GM20000 (cell line): Measurements from ENCODE around the gene DRC3.

Experiments
- DNase-seq: peaks from one replicate; pipeline ENCODE4 v3.0.0; 2012; ENCODE audit warnings: low spot score
- TF ChIP-seq, protein P1 (sequence below): IDR thresholded peaks from 2 replicates; pipeline ENCODE4 v1.5.1; 2012; ENCODE audit warnings: mild to moderate bottlenecking, control low read depth; ENCODE audit errors: extremely low read depth, missing control alignments

DRC3 gene

DNA sequence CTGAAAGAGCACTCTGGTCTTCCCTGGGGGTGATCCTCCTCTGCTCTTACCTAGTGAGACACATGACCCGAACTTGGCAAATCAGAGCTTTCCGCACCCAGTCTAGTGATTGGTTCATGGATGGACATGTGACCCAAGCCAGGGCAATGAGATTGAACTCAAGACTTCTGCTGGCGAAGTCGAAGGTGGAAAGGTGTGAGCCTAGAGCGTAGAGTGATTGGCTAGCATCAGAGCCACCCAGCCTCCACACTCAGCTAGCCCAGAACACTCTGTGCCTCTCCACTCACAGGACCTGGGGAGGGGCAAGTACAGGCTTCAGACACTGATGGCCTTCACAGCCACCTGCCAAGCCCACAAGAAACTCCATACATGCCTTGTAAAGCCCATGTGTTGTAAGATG, 48.7 kb downstream of the DRC3 start:
- TF ChIP-seq, protein P1, sequence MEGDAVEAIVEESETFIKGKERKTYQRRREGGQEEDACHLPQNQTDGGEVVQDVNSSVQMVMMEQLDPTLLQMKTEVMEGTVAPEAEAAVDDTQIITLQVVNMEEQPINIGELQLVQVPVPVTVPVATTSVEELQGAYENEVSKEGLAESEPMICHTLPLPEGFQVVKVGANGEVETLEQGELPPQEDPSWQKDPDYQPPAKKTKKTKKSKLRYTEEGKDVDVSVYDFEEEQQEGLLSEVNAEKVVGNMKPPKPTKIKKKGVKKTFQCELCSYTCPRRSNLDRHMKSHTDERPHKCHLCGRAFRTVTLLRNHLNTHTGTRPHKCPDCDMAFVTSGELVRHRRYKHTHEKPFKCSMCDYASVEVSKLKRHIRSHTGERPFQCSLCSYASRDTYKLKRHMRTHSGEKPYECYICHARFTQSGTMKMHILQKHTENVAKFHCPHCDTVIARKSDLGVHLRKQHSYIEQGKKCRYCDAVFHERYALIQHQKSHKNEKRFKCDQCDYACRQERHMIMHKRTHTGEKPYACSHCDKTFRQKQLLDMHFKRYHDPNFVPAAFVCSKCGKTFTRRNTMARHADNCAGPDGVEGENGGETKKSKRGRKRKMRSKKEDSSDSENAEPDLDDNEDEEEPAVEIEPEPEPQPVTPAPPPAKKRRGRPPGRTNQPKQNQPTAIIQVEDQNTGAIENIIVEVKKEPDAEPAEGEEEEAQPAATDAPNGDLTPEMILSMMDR: no peak
- DNase-seq: no peak

DNA sequence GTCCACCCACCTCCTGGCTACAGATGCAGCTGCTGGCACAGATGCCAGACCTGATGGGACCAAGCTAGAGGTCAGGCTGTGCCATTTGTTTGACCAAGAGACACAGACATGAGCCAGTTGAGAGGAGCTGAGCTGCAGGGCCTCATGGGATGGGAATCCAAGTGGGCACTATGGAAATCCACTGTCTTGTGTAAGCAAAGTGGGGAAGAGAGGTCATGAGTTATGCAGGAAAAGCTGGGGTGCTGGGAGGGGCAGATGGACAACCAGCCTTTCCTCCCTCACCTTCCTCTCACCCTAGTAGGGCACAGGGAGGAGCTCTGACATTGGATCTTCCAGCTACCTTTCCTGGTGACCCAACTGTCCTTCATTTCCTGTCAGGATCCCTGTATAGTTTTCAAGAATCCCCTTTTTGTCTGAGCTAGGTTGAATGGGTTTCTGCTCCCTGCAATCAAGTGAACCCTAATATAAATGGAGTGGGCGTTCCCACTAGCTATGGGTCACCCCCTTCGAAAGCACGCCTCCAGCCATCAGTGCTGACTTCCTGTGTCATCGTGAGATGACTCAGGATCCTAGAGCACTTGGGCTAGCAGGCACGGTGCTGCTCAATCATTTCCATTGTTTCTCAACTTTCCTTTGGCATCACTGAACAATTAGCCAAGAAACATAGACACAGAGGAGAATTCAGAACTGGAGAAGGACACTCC, 52.7 kb downstream of the DRC3 start:
- TF ChIP-seq, protein P1: no peak
- DNase-seq: peak; percentile 74

DNA sequence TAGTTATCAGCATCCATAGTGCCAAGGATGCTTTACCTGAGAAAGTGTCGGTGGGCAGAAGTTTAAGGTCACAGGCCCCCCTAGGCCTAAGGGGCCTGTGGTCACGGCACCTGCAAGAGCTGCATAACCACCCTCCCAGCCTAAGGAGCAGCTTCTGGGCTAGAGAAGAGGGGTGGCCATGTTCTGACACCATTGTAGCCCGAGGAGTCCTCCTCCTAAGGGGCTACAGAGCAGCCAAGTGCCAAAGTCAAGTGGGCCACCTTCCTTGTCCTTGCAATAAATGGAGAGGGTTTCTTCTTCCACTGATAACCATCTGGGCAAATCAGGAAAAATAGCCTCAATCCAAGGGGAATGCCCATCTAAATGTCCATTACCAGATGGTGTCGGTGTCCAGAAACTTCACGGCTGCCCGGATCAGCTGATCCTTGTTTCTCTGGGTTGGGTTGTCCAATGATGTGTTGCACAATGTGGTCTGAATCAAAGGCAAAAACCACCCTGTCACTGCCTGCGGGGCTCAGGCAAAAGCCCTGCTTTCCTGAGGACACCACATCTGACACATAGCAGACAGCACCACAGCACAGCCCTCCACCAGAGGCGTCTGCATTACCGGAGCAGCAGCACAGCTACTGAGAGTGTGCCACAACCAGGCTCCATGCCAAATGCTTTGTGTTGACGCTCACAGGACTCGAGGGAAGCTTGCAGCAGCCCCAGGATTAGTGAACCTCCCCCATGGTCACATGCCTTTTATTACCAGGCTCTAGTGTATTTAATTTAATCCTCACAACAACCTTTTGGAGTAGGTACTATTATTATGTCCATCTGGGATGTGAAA, 53.5 kb downstream of the DRC3 start:
- TF ChIP-seq, protein P1: no peak
- DNase-seq: no peak

DNA sequence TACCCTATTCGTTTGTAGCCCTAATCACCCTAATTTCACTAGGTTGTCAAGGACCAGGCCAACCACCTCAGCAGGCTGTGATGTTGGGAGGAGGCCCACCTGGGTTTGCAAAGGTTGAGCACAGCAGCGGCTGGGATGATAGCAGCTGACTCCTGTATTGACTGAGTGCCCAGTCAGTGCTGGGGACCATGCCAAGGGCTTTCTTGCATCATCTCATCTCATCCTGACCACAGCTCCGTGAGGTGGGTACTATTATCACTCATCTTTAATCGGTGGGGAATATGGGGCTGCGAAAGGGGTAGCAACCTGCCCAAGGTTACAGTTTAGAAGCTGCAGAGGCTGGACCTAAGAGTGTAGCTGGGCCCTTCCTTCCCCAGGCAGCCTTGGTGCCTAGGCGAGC, 54.6 kb downstream of the DRC3 start:
- no peak for DNase-seq
- TF ChIP-seq, protein P1: no peak

DNA sequence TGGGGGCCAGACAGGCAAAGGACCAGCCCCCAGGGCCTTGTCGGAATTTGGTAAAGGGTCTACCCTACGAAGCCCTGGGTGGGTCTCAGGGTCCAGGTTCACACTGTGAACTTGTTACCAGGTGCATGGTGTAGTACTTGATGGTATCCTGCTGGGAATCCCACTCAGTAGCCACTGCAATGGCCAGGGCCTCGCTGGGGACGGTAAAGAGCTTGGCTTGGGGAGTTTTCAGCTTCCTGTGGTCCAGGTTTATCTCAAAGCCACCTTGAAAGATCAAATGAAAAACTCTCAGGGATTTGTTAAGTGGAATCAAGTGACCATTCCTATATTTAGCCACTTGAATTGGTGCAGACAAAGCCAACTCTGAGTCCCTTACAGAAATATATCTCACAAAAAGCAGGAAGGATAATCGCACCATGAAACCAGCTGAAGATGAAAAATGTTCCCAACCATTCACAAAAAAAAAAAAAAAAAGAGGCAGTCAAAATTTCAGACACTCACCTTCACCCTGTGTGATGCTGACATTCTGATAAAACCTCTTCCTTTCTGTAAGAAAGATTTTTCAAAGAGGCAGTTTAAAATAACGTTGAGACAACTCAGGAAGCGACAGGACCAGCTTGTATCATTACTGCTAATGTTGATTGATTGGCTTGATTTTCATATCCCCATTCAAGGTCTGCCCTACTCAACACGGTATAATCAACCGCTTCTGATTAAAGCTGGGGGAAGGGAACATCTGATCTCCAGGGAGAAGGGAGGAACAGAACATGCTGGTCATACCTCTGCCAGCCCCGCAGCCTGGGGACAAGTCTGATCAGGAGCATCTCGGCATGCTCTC, 55.7 kb downstream of the DRC3 start:
- TF ChIP-seq, protein P1: no peak

DNA sequence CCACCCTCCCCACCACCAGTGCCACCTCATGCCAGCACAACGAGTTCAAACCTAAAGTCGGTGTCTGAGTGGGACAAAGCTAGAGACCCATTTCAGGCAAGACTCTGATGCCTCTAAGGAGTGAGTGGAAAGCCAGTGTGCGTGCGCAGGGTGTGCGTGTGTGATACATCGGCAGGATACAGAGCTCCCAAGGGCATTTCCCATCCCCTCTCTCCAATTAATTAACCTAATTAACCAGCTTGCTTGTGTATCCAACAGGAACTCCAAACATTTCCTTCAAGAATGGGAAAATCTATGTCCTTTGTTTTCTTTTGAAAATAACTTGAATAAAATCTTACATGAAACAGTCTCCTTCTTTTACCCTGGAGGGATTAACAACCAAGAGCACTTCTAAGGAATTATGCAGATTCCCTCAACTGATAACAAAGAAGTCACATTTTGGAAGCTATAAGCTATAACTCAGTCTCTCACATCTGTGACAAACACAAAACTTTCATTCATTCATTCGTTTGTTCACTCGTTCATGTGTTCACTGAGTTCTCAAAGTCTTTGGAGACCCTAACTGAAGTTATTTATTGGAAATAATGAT, 56.4 kb downstream of the DRC3 start:
- TF ChIP-seq, protein P1: no peak
- no peak for DNase-seq

More for the DNA sequence above, 55.7 kb downstream of the DRC3 start:
- no peak for DNase-seq

DNA sequence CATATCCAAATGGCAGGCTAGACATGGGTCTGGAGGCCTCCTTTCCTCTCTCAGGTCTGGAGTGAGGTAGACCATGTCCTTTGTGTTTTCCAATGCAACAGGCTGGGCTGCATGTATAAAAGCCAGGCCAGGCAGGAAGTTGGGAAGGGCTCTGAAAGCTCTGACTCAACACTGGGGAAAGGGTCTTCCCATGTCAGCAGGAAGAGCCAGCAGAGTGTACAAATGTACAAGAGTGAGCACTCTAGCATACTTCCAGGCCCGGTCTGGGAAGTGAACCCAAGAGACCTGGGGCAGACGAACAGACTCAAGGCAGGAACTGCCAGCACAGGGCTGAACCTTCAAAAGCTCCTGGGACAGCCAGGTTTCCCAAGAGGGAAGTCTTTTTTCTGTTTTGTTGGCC, 59.3 kb downstream of the DRC3 start:
- TF ChIP-seq, protein P1: no peak
- DNase-seq: no peak
